GM23338 (cell line): ENCODE results near the gene MICB. TPM values are rescaled to one million over a fixed set of nuclear protein-coding genes. Genes with fewer than 3 reads are reported as not detected.

ENCODE experiments used
- ATAC-seq: fragments of 200-7000 bp; cut with Tn5 transposase; 3 replicates; pipeline ENCODE4 v1.9.1; 2020
- DNase-seq: peaks from one replicate; pipeline ENCODE4 v3.0.0-alpha.2; 2015; ENCODE audit warnings: low spot score
- H2AFZ ChIP-seq: fragments of 200-600 bp; sonication (generic); 2 replicates; pipeline ENCODE4 v1.8.0; 2016; ENCODE audit warnings: antibody characterized with exemption, mild to moderate bottlenecking, moderate library complexity
- H3F3A ChIP-seq: fragments of 200-600 bp; sonication (generic); replicated peaks from 2 replicates; pipeline ENCODE4 v1.8.0; 2017; ENCODE audit warnings: antibody characterized with exemption, mixed run types, low read depth
- H3K27ac ChIP-seq: fragments of 200-600 bp; sonication (generic); 2 replicates; pipeline ENCODE4 v1.6.1; 2016; ENCODE audit warnings: low read depth
- H3K27me3 ChIP-seq: fragments of 200-600 bp; sonication (generic); 2 replicates; pipeline ENCODE4 v1.8.0; 2016; ENCODE audit warnings: mild to moderate bottlenecking, mixed run types, moderate library complexity; ENCODE audit not compliant: insufficient read depth
- H3K36me3 ChIP-seq: fragments of 200-600 bp; sonication (generic); 2 replicates; pipeline ENCODE4 v1.8.0; 2016; ENCODE audit warnings: mild to moderate bottlenecking; ENCODE audit not compliant: insufficient read depth
- H3K4me1 ChIP-seq: fragments of 200-600 bp; sonication (generic); 2 replicates; pipeline ENCODE4 v1.8.0; 2016; ENCODE audit warnings: mild to moderate bottlenecking, moderate library complexity; ENCODE audit not compliant: insufficient read depth
- H3K4me2 ChIP-seq: fragments of 200-600 bp; sonication (generic); 2 replicates; pipeline ENCODE4 v1.7.1; 2017; ENCODE audit warnings: mixed run types
- H3K4me3 ChIP-seq: fragments of 200-600 bp; sonication (generic); 2 replicates; pipeline ENCODE4 v1.6.1; 2016; ENCODE audit warnings: mixed run types
- H3K79me2 ChIP-seq: fragments of 200-600 bp; sonication (generic); replicated peaks from 2 replicates; pipeline ENCODE4 v1.8.0; 2017; ENCODE audit warnings: mild to moderate bottlenecking; ENCODE audit not compliant: insufficient read depth
- H3K9me2 ChIP-seq: fragments of 200-600 bp; sonication (generic); 2 replicates; pipeline ENCODE4 v1.8.0; 2017; ENCODE audit not compliant: insufficient read depth
- H4K20me1 ChIP-seq: fragments of 200-600 bp; sonication (generic); replicated peaks from 2 replicates; pipeline ENCODE4 v1.8.0; 2017; ENCODE audit warnings: mild to moderate bottlenecking; ENCODE audit not compliant: insufficient read depth
- H3K27ac Mint-ChIP-seq: 2 replicates; pipeline ENCODE4 v1.8.0; 2020; ENCODE audit warnings: inconsistent platforms, mild to moderate bottlenecking, moderate library complexity, mixed read lengths
- H3K27me3 Mint-ChIP-seq: 3 replicates; pipeline ENCODE4 v1.8.0; 2022; ENCODE audit warnings: low read depth, mild to moderate bottlenecking, moderate library complexity, mixed read lengths, inconsistent platforms; ENCODE audit not compliant: insufficient read depth, poor library complexity
- H3K36me3 Mint-ChIP-seq: 3 replicates; pipeline ENCODE4 v1.8.0; 2021; ENCODE audit warnings: low read depth, mild to moderate bottlenecking, inconsistent platforms, moderate library complexity, mixed read lengths
- H3K4me1 Mint-ChIP-seq: 3 replicates; pipeline ENCODE4 v1.8.0; 2020; ENCODE audit warnings: mild to moderate bottlenecking, inconsistent platforms, mixed read lengths
- H3K4me3 Mint-ChIP-seq: 3 replicates; pipeline ENCODE4 v1.8.0; 2021; ENCODE audit warnings: moderate library complexity, mild to moderate bottlenecking, inconsistent platforms, mixed read lengths
- H3K9me3 Mint-ChIP-seq: 3 replicates; pipeline ENCODE4 v1.8.0; 2020; ENCODE audit warnings: moderate library complexity, mild to moderate bottlenecking, inconsistent platforms, mixed read lengths
- CREB1 ChIP-seq: fragments of 250-450 bp; sonication (Bioruptor Pico); IDR thresholded peaks from 2 replicates; pipeline ENCODE4 v1.5.0; 2020; ENCODE audit warnings: low read depth, mild to moderate bottlenecking, moderate library complexity
- EZH2 ChIP-seq: fragments of 200-600 bp; sonication (generic); IDR thresholded peaks from one replicate; pipeline ENCODE4 v1.8.0; 2017; ENCODE audit warnings: antibody characterized with exemption, mild to moderate bottlenecking, low read depth; ENCODE audit not compliant: unreplicated experiment
- EZH2phosphoT487 ChIP-seq: fragments of 200-600 bp; sonication (generic); IDR thresholded peaks from one replicate; pipeline ENCODE4 v1.8.1; 2018; ENCODE audit warnings: antibody characterized with exemption; ENCODE audit not compliant: unreplicated experiment
- JUNB ChIP-seq: IDR thresholded peaks from one replicate; pipeline ENCODE4 v1.6.1; 2016; ENCODE audit warnings: antibody characterized with exemption; ENCODE audit not compliant: unreplicated experiment
- NANOG ChIP-seq: IDR thresholded peaks from 2 replicates; pipeline ENCODE4 v1.6.1; 2016; ENCODE audit warnings: antibody characterized with exemption, borderline replicate concordance
- STAT1 ChIP-seq: IDR thresholded peaks from one replicate; pipeline ENCODE4 v1.6.1; 2016; ENCODE audit warnings: antibody characterized with exemption; ENCODE audit not compliant: unreplicated experiment
- ZNF114 ChIP-seq: fragments of 250-450 bp; sonication (Bioruptor Pico); IDR thresholded peaks from 2 replicates; pipeline ENCODE4 v1.5.0; 2020; ENCODE audit warnings: mild to moderate bottlenecking, moderate library complexity
- ZNF331 ChIP-seq: fragments of 250-450 bp; sonication (Bioruptor Pico); IDR thresholded peaks from 2 replicates; pipeline ENCODE4 v1.5.0; 2020; ENCODE audit warnings: low read depth, mild to moderate bottlenecking, moderate library complexity
- polyA plus RNA-seq: library from polyadenylated mRNA; unstranded; fragments of >200 nt; fragmentation: Nextera tagmentation; extraction: Ambion mirVana; gene quantifications from 2 replicates; pipeline ENCODE4 v1.2.1, GENCODE V29; 2016
- total RNA-seq: library from RNA; depleted of rRNA; stranded (reverse); fragments of >200 nt; shearing (Covaris generic); gene quantifications from 2 replicates; pipeline ENCODE4 v1.2.3, GENCODE V29; 2014
- TF ChIP-seq, protein P1 (sequence below): IDR thresholded peaks from one replicate; pipeline ENCODE4 v1.6.1; 2018; ENCODE audit warnings: antibody characterized with exemption; ENCODE audit not compliant: unreplicated experiment
- TF ChIP-seq, protein P2 (sequence below), 2 experiments: fragments of 200-600 bp in 1 of 2; sonication (generic) in 1 of 2; conservative IDR thresholded peaks; 2 replicates each; pipeline versions ENCODE4 v1.5.1 to v1.6.1; 2016 to 2017; ENCODE audit warnings: antibody characterized with exemption in 2 of 2, low read depth in 2 of 2, mild to moderate bottlenecking in 2 of 2, moderate library complexity in 1 of 2
- TF ChIP-seq, protein P3 (sequence below): fragments of 250-450 bp; sonication (Bioruptor Pico); IDR thresholded peaks from 2 replicates; pipeline ENCODE4 v1.5.0; 2020; ENCODE audit warnings: mild to moderate bottlenecking, moderate library complexity

MICB gene
- total and polyA plus RNA-seq, 2 experiments from 2014 or later = 9.2 to 23.8 TPM

DNA sequence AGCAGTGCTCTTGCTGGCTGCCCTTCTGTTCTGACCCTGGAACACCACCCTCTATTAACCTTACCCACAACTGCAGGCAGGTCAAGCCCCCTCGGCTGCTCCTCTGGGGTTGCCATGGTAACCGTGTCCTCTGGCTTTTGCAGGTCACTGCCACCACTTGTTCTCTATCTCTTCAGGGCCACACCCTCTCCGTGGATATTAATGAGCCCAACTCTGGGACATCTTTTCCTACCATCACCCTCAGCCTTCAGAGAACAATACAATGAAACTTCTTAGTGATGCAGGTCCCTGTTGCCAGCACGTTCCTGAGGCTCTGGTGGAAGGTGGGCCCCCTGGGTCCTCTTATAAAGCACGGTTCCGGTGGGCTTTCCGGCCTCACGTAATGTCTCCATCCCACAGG, 30.8 kb upstream of the MICB start (continued):
- TF ChIP-seq, protein P1, sequence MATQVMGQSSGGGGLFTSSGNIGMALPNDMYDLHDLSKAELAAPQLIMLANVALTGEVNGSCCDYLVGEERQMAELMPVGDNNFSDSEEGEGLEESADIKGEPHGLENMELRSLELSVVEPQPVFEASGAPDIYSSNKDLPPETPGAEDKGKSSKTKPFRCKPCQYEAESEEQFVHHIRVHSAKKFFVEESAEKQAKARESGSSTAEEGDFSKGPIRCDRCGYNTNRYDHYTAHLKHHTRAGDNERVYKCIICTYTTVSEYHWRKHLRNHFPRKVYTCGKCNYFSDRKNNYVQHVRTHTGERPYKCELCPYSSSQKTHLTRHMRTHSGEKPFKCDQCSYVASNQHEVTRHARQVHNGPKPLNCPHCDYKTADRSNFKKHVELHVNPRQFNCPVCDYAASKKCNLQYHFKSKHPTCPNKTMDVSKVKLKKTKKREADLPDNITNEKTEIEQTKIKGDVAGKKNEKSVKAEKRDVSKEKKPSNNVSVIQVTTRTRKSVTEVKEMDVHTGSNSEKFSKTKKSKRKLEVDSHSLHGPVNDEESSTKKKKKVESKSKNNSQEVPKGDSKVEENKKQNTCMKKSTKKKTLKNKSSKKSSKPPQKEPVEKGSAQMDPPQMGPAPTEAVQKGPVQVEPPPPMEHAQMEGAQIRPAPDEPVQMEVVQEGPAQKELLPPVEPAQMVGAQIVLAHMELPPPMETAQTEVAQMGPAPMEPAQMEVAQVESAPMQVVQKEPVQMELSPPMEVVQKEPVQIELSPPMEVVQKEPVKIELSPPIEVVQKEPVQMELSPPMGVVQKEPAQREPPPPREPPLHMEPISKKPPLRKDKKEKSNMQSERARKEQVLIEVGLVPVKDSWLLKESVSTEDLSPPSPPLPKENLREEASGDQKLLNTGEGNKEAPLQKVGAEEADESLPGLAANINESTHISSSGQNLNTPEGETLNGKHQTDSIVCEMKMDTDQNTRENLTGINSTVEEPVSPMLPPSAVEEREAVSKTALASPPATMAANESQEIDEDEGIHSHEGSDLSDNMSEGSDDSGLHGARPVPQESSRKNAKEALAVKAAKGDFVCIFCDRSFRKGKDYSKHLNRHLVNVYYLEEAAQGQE = no peak
- TF ChIP-seq ZNF331 (CRISPR knock-in tag) = no peak
- no peak for TF ChIP-seq EZH2
- TF ChIP-seq, protein P2, sequence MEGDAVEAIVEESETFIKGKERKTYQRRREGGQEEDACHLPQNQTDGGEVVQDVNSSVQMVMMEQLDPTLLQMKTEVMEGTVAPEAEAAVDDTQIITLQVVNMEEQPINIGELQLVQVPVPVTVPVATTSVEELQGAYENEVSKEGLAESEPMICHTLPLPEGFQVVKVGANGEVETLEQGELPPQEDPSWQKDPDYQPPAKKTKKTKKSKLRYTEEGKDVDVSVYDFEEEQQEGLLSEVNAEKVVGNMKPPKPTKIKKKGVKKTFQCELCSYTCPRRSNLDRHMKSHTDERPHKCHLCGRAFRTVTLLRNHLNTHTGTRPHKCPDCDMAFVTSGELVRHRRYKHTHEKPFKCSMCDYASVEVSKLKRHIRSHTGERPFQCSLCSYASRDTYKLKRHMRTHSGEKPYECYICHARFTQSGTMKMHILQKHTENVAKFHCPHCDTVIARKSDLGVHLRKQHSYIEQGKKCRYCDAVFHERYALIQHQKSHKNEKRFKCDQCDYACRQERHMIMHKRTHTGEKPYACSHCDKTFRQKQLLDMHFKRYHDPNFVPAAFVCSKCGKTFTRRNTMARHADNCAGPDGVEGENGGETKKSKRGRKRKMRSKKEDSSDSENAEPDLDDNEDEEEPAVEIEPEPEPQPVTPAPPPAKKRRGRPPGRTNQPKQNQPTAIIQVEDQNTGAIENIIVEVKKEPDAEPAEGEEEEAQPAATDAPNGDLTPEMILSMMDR (conservative IDR thresholded peaks at IDR 0.05; ENCODE audit: low read depth in 2 of 2) = no peak
- no peak for TF ChIP-seq NANOG

DNA sequence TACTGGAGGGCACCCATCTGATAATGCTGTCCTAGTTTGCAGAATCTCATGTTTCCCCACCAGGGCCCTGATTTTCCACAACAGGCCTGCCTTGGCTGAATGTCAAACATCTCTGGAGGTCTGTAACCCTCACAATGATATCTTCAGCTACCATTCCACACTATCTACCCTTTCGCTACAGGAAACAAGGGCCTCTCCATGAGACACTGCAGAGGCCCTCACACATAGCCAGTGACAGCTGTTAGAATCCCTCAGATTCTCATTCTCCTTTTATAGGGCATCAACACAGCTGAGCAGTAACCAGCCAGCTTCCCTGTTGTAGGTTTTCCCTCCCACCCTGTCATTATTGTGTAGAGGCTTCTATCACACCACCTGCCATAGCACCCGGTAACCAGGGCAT, 29.6 kb upstream of the MICB start:
- Histone ChIP-seq H4K20me1 (no peaks in the 10 kb centered on the region; the same call in 1 of the 2 replicates), H3F3A (no peaks in the 10 kb centered on the region), H3K36me3 (no peaks in the 10 kb centered on the region), H3K27ac (no peak overlapping the region), H3K4me3 (no peak overlapping the region), H3K79me2 (no peaks in the 10 kb centered on the region), H3K4me2 (no peak overlapping the region), H3K4me1 (no peaks in the 10 kb centered on the region), H3K27me3 (no peaks in the 10 kb centered on the region), H2AFZ (no peak overlapping the region), H3K9me2 (peaks cover 7% of the 10 kb centered on the region; the same call in 1 of the 2 replicates)
- ATAC-seq (no peak), DNase-seq (no peak)
- no peak overlapping the region for H3K4me3 Mint-ChIP-seq
- H3K4me1 Mint-ChIP-seq = peaks cover 3% of the 10 kb centered on the region; the same call in 2 of the 3 replicates
- H3K27ac Mint-ChIP-seq = no peak overlapping the region
- H3K27me3 Mint-ChIP-seq = peaks cover 4% of the 10 kb centered on the region
- no peaks in the 10 kb centered on the region for H3K36me3 Mint-ChIP-seq
- no peaks in the 10 kb centered on the region for H3K9me3 Mint-ChIP-seq
- TF ChIP-seq, protein P3, sequence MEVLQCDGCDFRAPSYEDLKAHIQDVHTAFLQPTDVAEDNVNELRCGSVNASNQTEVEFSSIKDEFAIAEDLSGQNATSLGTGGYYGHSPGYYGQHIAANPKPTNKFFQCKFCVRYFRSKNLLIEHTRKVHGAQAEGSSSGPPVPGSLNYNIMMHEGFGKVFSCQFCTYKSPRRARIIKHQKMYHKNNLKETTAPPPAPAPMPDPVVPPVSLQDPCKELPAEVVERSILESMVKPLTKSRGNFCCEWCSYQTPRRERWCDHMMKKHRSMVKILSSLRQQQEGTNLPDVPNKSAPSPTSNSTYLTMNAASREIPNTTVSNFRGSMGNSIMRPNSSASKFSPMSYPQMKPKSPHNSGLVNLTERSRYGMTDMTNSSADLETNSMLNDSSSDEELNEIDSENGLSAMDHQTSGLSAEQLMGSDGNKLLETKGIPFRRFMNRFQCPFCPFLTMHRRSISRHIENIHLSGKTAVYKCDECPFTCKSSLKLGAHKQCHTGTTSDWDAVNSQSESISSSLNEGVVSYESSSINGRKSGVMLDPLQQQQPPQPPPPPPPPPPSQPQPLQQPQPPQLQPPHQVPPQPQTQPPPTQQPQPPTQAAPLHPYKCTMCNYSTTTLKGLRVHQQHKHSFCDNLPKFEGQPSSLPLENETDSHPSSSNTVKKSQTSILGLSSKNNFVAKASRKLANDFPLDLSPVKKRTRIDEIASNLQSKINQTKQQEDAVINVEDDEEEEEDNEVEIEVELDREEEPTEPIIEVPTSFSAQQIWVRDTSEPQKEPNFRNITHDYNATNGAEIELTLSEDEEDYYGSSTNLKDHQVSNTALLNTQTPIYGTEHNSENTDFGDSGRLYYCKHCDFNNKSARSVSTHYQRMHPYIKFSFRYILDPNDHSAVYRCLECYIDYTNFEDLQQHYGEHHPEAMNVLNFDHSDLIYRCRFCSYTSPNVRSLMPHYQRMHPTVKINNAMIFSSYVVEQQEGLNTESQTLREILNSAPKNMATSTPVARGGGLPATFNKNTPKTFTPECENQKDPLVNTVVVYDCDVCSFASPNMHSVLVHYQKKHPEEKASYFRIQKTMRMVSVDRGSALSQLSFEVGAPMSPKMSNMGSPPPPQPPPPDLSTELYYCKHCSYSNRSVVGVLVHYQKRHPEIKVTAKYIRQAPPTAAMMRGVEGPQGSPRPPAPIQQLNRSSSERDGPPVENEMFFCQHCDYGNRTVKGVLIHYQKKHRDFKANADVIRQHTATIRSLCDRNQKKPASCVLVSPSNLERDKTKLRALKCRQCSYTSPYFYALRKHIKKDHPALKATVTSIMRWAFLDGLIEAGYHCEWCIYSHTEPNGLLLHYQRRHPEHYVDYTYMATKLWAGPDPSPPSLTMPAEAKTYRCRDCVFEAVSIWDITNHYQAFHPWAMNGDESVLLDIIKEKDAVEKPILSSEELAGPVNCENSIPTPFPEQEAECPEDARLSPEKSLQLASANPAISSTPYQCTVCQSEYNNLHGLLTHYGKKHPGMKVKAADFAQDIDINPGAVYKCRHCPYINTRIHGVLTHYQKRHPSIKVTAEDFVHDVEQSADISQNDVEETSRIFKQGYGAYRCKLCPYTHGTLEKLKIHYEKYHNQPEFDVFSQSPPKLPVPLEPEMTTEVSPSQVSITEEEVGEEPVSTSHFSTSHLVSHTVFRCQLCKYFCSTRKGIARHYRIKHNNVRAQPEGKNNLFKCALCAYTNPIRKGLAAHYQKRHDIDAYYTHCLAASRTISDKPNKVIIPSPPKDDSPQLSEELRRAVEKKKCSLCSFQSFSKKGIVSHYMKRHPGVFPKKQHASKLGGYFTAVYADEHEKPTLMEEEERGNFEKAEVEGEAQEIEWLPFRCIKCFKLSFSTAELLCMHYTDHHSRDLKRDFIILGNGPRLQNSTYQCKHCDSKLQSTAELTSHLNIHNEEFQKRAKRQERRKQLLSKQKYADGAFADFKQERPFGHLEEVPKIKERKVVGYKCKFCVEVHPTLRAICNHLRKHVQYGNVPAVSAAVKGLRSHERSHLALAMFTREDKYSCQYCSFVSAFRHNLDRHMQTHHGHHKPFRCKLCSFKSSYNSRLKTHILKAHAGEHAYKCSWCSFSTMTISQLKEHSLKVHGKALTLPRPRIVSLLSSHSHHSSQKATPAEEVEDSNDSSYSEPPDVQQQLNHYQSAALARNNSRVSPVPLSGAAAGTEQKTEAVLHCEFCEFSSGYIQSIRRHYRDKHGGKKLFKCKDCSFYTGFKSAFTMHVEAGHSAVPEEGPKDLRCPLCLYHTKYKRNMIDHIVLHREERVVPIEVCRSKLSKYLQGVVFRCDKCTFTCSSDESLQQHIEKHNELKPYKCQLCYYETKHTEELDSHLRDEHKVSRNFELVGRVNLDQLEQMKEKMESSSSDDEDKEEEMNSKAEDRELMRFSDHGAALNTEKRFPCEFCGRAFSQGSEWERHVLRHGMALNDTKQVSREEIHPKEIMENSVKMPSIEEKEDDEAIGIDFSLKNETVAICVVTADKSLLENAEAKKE (CRISPR knock-in tag) = no peak
- TF ChIP-seq CREB1 (CRISPR knock-in tag) (no peak), ZNF114 (CRISPR knock-in tag) (no peak), EZH2phosphoT487 (no peak), NANOG (no peak), JUNB (no peak), EZH2 (no peak), ZNF331 (CRISPR knock-in tag) (no peak), STAT1 (no peak)
- TF ChIP-seq, protein P2 (conservative IDR thresholded peaks at IDR 0.05; ENCODE audit: low read depth in 2 of 2) = no peak
